Neural cell (in vitro differentiated cells): ENCODE measurements around the gene PTMS.

ENCODE experiments used
- EP300 ChIP-seq: fragments of 450-650 bp; conservative IDR thresholded peaks from 2 replicates; pipeline ENCODE4 v1.6.1; 2014; ENCODE audit warnings: antibody characterized with exemption, mild to moderate bottlenecking, moderate library complexity; ENCODE audit not compliant: poor library complexity, severe bottlenecking
- EZH2 ChIP-seq: fragments of 200-600, 300-800 bp; shearing (Covaris generic), sonication (generic); IDR thresholded peaks from 2 replicates; pipeline ENCODE4 v1.6.1; 2014; ENCODE audit warnings: antibody characterized with exemption, low read length, borderline replicate concordance, mild to moderate bottlenecking; ENCODE audit not compliant: insufficient read depth, poor library complexity, severe bottlenecking
- MXI1 ChIP-seq: fragments of 450-650 bp; conservative IDR thresholded peaks from 2 replicates; pipeline ENCODE4 v1.6.1; 2014; ENCODE audit warnings: antibody characterized with exemption, mild to moderate bottlenecking; ENCODE audit not compliant: poor library complexity, severe bottlenecking
- POLR2AphosphoS5 ChIP-seq: IDR thresholded peaks from 2 replicates; pipeline ENCODE4 v1.6.1; 2012
- RAD21 ChIP-seq: fragments of 450-650 bp; conservative IDR thresholded peaks from 2 replicates; pipeline ENCODE4 v1.6.1; 2014; ENCODE audit warnings: antibody characterized with exemption, mild to moderate bottlenecking, moderate library complexity
- SMC3 ChIP-seq: fragments of 450-650 bp; conservative IDR thresholded peaks from 2 replicates; pipeline ENCODE4 v1.6.1; 2014; ENCODE audit warnings: antibody characterized with exemption, mild to moderate bottlenecking, moderate library complexity; ENCODE audit not compliant: poor library complexity
- TAF1 ChIP-seq: IDR thresholded peaks from 2 replicates; pipeline ENCODE4 v1.6.1; 2012; ENCODE audit warnings: low read depth
- TF ChIP-seq, protein P1 (sequence below): fragments of 450-650 bp; IDR thresholded peaks from 2 replicates; pipeline ENCODE4 v1.5.1; 2014; ENCODE audit warnings: antibody characterized with exemption, mild to moderate bottlenecking, moderate library complexity; ENCODE audit not compliant: poor library complexity, severe bottlenecking
- TF ChIP-seq, protein P2 (sequence below): IDR thresholded peaks from 2 replicates; pipeline ENCODE4 v1.6.1; 2012; ENCODE audit warnings: borderline replicate concordance

DNA sequence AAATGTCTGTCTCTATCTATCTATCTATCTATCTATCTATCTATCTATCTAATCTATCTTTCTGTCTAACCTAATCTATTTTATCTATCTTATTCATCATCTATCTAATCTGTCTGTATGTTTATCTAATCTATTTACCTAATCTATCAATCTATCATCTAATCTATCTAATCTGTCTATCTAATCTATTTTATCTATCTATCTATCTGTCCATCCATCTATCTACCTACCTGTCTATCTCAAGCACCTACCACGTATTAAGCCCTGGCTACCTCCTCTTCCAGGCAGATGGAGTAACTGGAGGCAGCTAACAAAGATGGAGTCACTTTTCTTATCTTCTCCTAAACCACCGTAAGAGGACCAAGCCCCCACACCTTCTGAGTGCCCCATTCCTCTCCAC is 28.9 kb downstream of the PTMS start:
- TF ChIP-seq, protein P1, sequence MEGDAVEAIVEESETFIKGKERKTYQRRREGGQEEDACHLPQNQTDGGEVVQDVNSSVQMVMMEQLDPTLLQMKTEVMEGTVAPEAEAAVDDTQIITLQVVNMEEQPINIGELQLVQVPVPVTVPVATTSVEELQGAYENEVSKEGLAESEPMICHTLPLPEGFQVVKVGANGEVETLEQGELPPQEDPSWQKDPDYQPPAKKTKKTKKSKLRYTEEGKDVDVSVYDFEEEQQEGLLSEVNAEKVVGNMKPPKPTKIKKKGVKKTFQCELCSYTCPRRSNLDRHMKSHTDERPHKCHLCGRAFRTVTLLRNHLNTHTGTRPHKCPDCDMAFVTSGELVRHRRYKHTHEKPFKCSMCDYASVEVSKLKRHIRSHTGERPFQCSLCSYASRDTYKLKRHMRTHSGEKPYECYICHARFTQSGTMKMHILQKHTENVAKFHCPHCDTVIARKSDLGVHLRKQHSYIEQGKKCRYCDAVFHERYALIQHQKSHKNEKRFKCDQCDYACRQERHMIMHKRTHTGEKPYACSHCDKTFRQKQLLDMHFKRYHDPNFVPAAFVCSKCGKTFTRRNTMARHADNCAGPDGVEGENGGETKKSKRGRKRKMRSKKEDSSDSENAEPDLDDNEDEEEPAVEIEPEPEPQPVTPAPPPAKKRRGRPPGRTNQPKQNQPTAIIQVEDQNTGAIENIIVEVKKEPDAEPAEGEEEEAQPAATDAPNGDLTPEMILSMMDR = no peak
- TF ChIP-seq POLR2AphosphoS5 (no peak), EP300 (no peak), SMC3 (no peak), TAF1 (no peak), EZH2 (no peak), RAD21 (no peak), MXI1 (no peak)
- TF ChIP-seq, protein P2, sequence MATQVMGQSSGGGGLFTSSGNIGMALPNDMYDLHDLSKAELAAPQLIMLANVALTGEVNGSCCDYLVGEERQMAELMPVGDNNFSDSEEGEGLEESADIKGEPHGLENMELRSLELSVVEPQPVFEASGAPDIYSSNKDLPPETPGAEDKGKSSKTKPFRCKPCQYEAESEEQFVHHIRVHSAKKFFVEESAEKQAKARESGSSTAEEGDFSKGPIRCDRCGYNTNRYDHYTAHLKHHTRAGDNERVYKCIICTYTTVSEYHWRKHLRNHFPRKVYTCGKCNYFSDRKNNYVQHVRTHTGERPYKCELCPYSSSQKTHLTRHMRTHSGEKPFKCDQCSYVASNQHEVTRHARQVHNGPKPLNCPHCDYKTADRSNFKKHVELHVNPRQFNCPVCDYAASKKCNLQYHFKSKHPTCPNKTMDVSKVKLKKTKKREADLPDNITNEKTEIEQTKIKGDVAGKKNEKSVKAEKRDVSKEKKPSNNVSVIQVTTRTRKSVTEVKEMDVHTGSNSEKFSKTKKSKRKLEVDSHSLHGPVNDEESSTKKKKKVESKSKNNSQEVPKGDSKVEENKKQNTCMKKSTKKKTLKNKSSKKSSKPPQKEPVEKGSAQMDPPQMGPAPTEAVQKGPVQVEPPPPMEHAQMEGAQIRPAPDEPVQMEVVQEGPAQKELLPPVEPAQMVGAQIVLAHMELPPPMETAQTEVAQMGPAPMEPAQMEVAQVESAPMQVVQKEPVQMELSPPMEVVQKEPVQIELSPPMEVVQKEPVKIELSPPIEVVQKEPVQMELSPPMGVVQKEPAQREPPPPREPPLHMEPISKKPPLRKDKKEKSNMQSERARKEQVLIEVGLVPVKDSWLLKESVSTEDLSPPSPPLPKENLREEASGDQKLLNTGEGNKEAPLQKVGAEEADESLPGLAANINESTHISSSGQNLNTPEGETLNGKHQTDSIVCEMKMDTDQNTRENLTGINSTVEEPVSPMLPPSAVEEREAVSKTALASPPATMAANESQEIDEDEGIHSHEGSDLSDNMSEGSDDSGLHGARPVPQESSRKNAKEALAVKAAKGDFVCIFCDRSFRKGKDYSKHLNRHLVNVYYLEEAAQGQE = no peak
